Liver (tissue), 9 donors: ENCODE data around the gene UBE2Q2. TPM values are rescaled to one million over a fixed set of nuclear protein-coding genes. Genes with fewer than 3 reads are reported as not detected.

ENCODE experiments used
- DNase-seq: peaks from one replicate; pipeline ENCODE4 v3.0.0-alpha.2; 2017; ENCODE audit warnings: low spot score
- H3K27ac ChIP-seq, 2 donors: one replicate each; pipeline ENCODE4 v1.7.0; 2013; ENCODE audit warnings: inconsistent platforms in 2 of 2, low read length in 2 of 2, control low read depth in 1 of 2, low read depth in 1 of 2, mild to moderate bottlenecking in 1 of 2
- H3K27me3 ChIP-seq, 4 donors: one replicate each; pipeline versions ENCODE4 v1.6.1 to v1.7.0; 2013; ENCODE audit warnings: low read length in 3 of 4, inconsistent platforms in 1 of 4, mild to moderate bottlenecking in 1 of 4, moderate library complexity in 1 of 4; ENCODE audit not compliant: control insufficient read depth in 4 of 4, insufficient read depth in 4 of 4
- H3K36me3 ChIP-seq, 4 donors: one replicate each; pipeline versions ENCODE4 v1.6.1 to v1.7.0; 2013; ENCODE audit warnings: low read length in 3 of 4, mild to moderate bottlenecking in 3 of 4, low read depth in 1 of 4, moderate library complexity in 1 of 4; ENCODE audit not compliant: control insufficient read depth in 4 of 4, insufficient read depth in 3 of 4
- H3K4me1 ChIP-seq, 4 donors: one replicate each; pipeline versions ENCODE4 v1.6.1 to v1.7.0; 2013; ENCODE audit warnings: low read length in 3 of 4, mild to moderate bottlenecking in 3 of 4, moderate library complexity in 1 of 4; ENCODE audit not compliant: control insufficient read depth in 4 of 4, insufficient read depth in 4 of 4
- H3K4me3 ChIP-seq, 3 donors: one replicate each; pipeline versions ENCODE4 v1.6.1 to v1.7.0; 2013; ENCODE audit warnings: low read length in 3 of 3, control low read depth in 1 of 3, low read depth in 1 of 3, mild to moderate bottlenecking in 1 of 3
- H3K9ac ChIP-seq, 2 donors: one replicate each; pipeline ENCODE4 v1.7.0; 2013; ENCODE audit warnings: low read length in 2 of 2, mild to moderate bottlenecking in 2 of 2, moderate library complexity in 2 of 2, control low read depth in 1 of 2, low read depth in 1 of 2
- H3K9me3 ChIP-seq, 4 donors: one replicate each; pipeline versions ENCODE4 v1.6.1 to v1.7.0; 2013; ENCODE audit warnings: low read length in 3 of 4; ENCODE audit not compliant: control insufficient read depth in 4 of 4
- CTCF ChIP-seq: fragments of 150-350 bp; IDR thresholded peaks from 2 replicates; pipeline ENCODE4 v1.5.1; 2017; ENCODE audit warnings: improper control_type of control experiment, low read depth, low read length; ENCODE audit not compliant: missing input control
- EGR1 ChIP-seq, 2 donors: IDR thresholded peaks; 2 replicates each; pipeline ENCODE4 v1.6.1; 2016 to 2018; ENCODE audit warnings: antibody characterized with exemption in 2 of 2, low read depth in 2 of 2
- FOXA1 ChIP-seq: IDR thresholded peaks from 2 replicates; pipeline ENCODE4 v1.6.1; 2016; ENCODE audit warnings: antibody characterized with exemption
- FOXA2 ChIP-seq: IDR thresholded peaks from 2 replicates; pipeline ENCODE4 v1.6.1; 2016; ENCODE audit warnings: antibody characterized with exemption
- GABPA ChIP-seq, 2 donors: IDR thresholded peaks in 1 of 2; conservative IDR thresholded peaks in 1 of 2; 2 replicates each; pipeline ENCODE4 v1.6.1; 2016; ENCODE audit warnings: antibody characterized with exemption in 2 of 2, mild to moderate bottlenecking in 1 of 2, moderate library complexity in 1 of 2
- HNF4A ChIP-seq, 2 donors: conservative IDR thresholded peaks; 2 replicates each; pipeline ENCODE4 v1.6.1; 2016; ENCODE audit warnings: antibody characterized with exemption in 2 of 2, mild to moderate bottlenecking in 2 of 2
- HNF4G ChIP-seq: IDR thresholded peaks from 2 replicates; pipeline ENCODE4 v1.6.1; 2016; ENCODE audit warnings: antibody characterized with exemption
- JUND ChIP-seq, 2 donors: IDR thresholded peaks; 2 replicates each; pipeline ENCODE4 v1.6.1; 2016; ENCODE audit warnings: antibody characterized with exemption in 2 of 2
- MAX ChIP-seq: IDR thresholded peaks from 2 replicates; pipeline ENCODE4 v1.6.1; 2016; ENCODE audit warnings: antibody characterized with exemption
- NR2F2 ChIP-seq: IDR thresholded peaks from 2 replicates; pipeline ENCODE4 v1.6.1; 2016; ENCODE audit warnings: antibody characterized with exemption
- RAD21 ChIP-seq, 2 donors: IDR thresholded peaks; 2 replicates each; pipeline ENCODE4 v1.6.1; 2016; ENCODE audit warnings: antibody characterized with exemption in 2 of 2, mild to moderate bottlenecking in 2 of 2
- RXRA ChIP-seq, 2 donors: IDR thresholded peaks; 2 replicates each; pipeline ENCODE4 v1.6.1; 2017 to 2018; ENCODE audit warnings: antibody characterized with exemption in 2 of 2, mild to moderate bottlenecking in 1 of 2
- SP1 ChIP-seq: IDR thresholded peaks from 2 replicates; pipeline ENCODE4 v1.6.1; 2018; ENCODE audit warnings: antibody characterized with exemption, mild to moderate bottlenecking
- TAF1 ChIP-seq: conservative IDR thresholded peaks from 2 replicates; pipeline ENCODE4 v1.6.1; 2016; ENCODE audit warnings: antibody characterized with exemption, mild to moderate bottlenecking
- YY1 ChIP-seq: IDR thresholded peaks from 2 replicates; pipeline ENCODE4 v1.6.1; 2016; ENCODE audit warnings: antibody characterized with exemption, mild to moderate bottlenecking
- ZBTB33 ChIP-seq: IDR thresholded peaks from 2 replicates; pipeline ENCODE4 v1.6.1; 2016; ENCODE audit warnings: antibody characterized with exemption
- WGBS: extraction: QIAGEN DNeasy Blood & Tissue Kit; methylation state at CpG from one replicate; pipeline ENCODE4 v1.1.7; 2013; 5-methylcytosine and 5-hydroxymethylcytosine counted together
- polyA plus RNA-seq, 2 donors: library from polyadenylated mRNA; stranded (reverse) in 1 of 2; unstranded in 1 of 2; fragments of 200-250 nt in 1 of 2; fragments of >200 nt in 1 of 2; fragmentation: Nextera tagmentation in 1 of 2; extraction: Ambion mirVana in 1 of 2; gene quantifications; one replicate each; pipeline versions ENCODE4 v1.2.1 to v1.2.3, GENCODE V29; 2013 to 2015
- total RNA-seq, 2 donors: library from RNA; depleted of rRNA; stranded (reverse); fragments of >200 nt; gene quantifications; one replicate each; pipeline ENCODE4 v1.2.3, GENCODE V29; 2014
- TF ChIP-seq, protein P1 (sequence below): IDR thresholded peaks from 2 replicates; pipeline ENCODE4 v1.6.1; 2016; ENCODE audit warnings: antibody characterized with exemption, mild to moderate bottlenecking
- TF ChIP-seq, protein P2 (sequence below): IDR thresholded peaks from 2 replicates; pipeline ENCODE4 v1.6.1; 2016; ENCODE audit warnings: antibody characterized with exemption
- donor health status: healthy.
- donor health status: healthy.
- donor health status: healthy.
- donor health status: healthy.
- donor health status: healthy.

The UBE2Q2 gene
- total and polyA plus RNA-seq, 4 donors: 2.4 to 14.4 (median 5.2) TPM

DNA sequence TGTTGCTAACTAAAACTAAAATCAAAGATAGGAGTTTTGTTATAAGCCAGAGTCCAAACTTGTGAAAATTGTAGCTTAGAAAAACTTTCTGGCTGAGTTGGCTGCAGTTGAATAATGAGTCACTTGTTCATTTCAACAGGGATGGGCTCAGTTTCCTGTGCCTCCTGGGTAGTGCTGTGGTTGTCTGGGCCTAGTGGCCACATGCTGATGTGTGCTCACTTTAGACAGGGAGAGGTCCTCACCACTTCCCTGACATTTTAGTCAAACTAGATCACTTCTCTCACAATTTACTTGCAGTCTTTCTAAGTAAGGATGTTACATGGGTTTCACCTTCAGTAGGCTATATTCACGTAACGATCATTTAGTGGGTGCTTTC, 6.3 kb upstream of the UBE2Q2 start:
- Histone ChIP-seq H3K9ac (no peak overlapping the region), H3K36me3 (no peaks in the 10 kb centered on the region), H3K27me3 (no peaks in the 10 kb centered on the region), H3K9me3 (no peaks in the 10 kb centered on the region), H3K4me1 (no peaks in the 10 kb centered on the region), H3K27ac (no peak overlapping the region), H3K4me3 (no peak overlapping the region)
- WGBS: 89% methylated on average over 2 of the region's 2 CpGs
- TF ChIP-seq YY1 (no peak), JUND (IDR thresholded peaks at IDR 0.05) (no peak), RXRA (IDR thresholded peaks at IDR 0.05) (no peak), NR2F2 (no peak), GABPA (IDR thresholded peaks at IDR 0.05 in 1 of 2, conservative IDR thresholded peaks at IDR 0.05 in 1 of 2) (no peak), FOXA1 (no peak), FOXA2 (no peak), ZBTB33 (no peak), TAF1 (no peak)
- no peak for DNase-seq

DNA sequence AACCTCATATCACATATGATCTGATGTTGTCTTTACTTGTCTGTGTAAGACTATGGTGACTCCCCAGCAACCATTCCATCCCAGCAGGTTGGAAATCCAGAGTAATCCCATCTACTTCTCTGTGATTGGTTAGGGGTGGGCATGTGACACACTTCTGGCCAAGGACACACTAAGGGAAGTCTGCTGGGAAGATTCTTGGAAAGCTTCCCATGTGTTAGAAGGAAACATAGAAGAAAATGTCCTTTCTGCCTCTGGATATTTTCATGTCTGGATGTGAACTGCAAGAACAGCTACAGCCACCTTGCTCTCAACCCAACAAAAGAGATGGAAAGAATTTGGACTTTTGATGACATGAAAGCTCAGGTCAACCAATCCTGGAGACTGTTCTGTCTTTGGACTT, 2.6 kb upstream of the UBE2Q2 start:
- peaks cover 0 to 1% (median 0%) of the 10 kb centered on the region in 4 donors for H3K36me3 ChIP-seq
- H3K27ac ChIP-seq: no peak overlapping the region
- no peak for DNase-seq
- H3K9ac ChIP-seq: no peak overlapping the region
- TF ChIP-seq SP1 (peak; percentile 17), HNF4A (conservative IDR thresholded peaks at IDR 0.05) (no peak), RXRA (IDR thresholded peaks at IDR 0.05) (peak in 1 of 2 donors; percentile 11), FOXA1 (no peak), EGR1 (IDR thresholded peaks at IDR 0.05; ENCODE audit: low read depth in 2 of 2) (no peak), FOXA2 (no peak)
- no peak overlapping the region for H3K4me3 ChIP-seq
- H3K4me1 ChIP-seq: peaks cover 3 to 19% (median 11%) of the 10 kb centered on the region in 4 donors
- no peaks in the 10 kb centered on the region for H3K27me3 ChIP-seq
- H3K9me3 ChIP-seq: no peaks in the 10 kb centered on the region

- DNase-seq: no peak
- Histone ChIP-seq H3K27me3 (no peaks in the 10 kb centered on the region), H3K4me1 (peaks cover 3 to 19% (median 11%) of the 10 kb centered on the region in 4 donors), H3K36me3 (peaks cover 0 to 1% (median 0%) of the 10 kb centered on the region in 4 donors), H3K27ac (no peak overlapping the region), H3K9me3 (no peaks in the 10 kb centered on the region), H3K9ac (no peak overlapping the region), H3K4me3 (no peak overlapping the region)
- TF ChIP-seq GABPA (IDR thresholded peaks at IDR 0.05 in 1 of 2, conservative IDR thresholded peaks at IDR 0.05 in 1 of 2): no peak
- TF ChIP-seq CTCF: no peak
- no peak for TF ChIP-seq MAX
- TF ChIP-seq, protein P1, sequence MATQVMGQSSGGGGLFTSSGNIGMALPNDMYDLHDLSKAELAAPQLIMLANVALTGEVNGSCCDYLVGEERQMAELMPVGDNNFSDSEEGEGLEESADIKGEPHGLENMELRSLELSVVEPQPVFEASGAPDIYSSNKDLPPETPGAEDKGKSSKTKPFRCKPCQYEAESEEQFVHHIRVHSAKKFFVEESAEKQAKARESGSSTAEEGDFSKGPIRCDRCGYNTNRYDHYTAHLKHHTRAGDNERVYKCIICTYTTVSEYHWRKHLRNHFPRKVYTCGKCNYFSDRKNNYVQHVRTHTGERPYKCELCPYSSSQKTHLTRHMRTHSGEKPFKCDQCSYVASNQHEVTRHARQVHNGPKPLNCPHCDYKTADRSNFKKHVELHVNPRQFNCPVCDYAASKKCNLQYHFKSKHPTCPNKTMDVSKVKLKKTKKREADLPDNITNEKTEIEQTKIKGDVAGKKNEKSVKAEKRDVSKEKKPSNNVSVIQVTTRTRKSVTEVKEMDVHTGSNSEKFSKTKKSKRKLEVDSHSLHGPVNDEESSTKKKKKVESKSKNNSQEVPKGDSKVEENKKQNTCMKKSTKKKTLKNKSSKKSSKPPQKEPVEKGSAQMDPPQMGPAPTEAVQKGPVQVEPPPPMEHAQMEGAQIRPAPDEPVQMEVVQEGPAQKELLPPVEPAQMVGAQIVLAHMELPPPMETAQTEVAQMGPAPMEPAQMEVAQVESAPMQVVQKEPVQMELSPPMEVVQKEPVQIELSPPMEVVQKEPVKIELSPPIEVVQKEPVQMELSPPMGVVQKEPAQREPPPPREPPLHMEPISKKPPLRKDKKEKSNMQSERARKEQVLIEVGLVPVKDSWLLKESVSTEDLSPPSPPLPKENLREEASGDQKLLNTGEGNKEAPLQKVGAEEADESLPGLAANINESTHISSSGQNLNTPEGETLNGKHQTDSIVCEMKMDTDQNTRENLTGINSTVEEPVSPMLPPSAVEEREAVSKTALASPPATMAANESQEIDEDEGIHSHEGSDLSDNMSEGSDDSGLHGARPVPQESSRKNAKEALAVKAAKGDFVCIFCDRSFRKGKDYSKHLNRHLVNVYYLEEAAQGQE: no peak
- TF ChIP-seq YY1: no peak
- TF ChIP-seq NR2F2: no peak
- no peak for TF ChIP-seq RXRA (IDR thresholded peaks at IDR 0.05)
- TF ChIP-seq FOXA2: no peak
- no peak for TF ChIP-seq RAD21 (IDR thresholded peaks at IDR 0.05)
- TF ChIP-seq SP1: no peak
- no peak for TF ChIP-seq EGR1 (IDR thresholded peaks at IDR 0.05; ENCODE audit: low read depth in 2 of 2)
- no peak for TF ChIP-seq HNF4A (conservative IDR thresholded peaks at IDR 0.05)
- no peak for TF ChIP-seq HNF4G
- TF ChIP-seq TAF1: no peak
- TF ChIP-seq, protein P2, sequence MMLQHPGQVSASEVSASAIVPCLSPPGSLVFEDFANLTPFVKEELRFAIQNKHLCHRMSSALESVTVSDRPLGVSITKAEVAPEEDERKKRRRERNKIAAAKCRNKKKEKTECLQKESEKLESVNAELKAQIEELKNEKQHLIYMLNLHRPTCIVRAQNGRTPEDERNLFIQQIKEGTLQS: no peak
- no peak for TF ChIP-seq JUND (IDR thresholded peaks at IDR 0.05)
- TF ChIP-seq FOXA1: no peak
- TF ChIP-seq ZBTB33: no peak
These were observed 1.6 kb upstream of the UBE2Q2 start for GRCh38 chr15:75841626-75842025.
